HG03097 (cell line): ENCODE results near the gene SGTB.
"Not testable (repeated sequence)": the region's sequence is repeated elsewhere in the genome, so short reads cannot be mapped to it uniquely, and the experiment has no call there.

Experiments used
- ATAC-seq: cut with Tn5 transposase; IDR thresholded peaks from one replicate; pipeline ENCODE4 v1.9.1; 2021; ENCODE audit not compliant: unreplicated experiment, low FRiP score

Gene SGTB

DNA sequence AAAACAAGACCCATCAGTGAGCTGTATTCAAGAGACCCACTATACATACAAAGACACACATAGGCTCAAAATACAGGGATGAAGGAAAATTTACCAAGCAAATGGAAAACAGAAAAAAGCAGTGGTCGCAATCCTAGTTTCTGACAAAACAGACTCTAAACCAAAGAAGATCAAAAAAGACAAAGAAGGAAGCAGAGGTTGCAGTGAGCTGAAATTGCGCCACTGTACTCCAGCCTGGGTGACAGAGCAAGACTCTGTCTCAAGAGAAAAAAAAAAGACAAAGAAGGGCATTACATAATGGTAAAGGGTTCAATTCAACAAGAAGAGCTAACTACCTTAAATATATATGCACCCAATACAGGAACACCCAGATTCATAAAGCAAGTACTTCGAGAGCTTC, 45.9 kb downstream of the SGTB start:
- ATAC-seq = not testable (repeated sequence)

DNA sequence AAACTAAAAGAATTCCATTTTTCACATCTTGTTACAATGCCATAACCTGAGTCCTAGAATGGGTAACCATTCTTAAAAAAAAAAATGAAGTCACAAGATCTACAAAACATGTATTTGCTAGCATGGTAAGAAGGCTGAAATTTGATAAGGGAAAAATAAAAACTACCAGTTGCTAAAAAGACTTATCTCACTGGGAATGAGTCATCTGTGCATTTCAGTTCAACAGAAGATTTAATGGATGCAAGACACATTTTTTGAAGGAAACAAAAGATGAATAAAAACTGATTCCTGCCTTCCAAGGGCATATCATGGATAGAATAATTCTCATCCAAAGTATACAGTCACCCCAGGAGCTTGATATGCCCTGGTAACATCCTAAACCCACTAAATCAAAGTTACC, 47.2 kb downstream of the SGTB start:
- ATAC-seq = no peak

DNA sequence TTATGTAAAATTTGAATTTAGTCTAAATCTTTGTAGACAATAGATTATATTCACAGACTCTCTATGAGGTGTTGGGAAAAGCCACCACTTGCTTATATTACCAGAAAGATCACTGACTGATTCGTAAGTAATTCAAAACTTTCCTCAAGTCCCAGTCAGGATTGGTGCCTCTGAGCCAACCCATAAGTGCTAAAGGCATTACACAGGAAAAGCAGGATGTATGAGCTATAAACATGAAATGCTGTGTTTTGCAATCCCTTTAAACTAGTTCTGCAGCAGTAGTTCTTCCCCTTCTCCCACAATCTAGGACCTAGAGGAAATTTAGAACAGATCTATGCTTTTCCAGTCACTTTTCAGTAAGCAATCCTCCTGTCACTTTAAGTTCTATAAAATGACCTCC, 49.1 kb downstream of the SGTB start:
- no peak for ATAC-seq

DNA sequence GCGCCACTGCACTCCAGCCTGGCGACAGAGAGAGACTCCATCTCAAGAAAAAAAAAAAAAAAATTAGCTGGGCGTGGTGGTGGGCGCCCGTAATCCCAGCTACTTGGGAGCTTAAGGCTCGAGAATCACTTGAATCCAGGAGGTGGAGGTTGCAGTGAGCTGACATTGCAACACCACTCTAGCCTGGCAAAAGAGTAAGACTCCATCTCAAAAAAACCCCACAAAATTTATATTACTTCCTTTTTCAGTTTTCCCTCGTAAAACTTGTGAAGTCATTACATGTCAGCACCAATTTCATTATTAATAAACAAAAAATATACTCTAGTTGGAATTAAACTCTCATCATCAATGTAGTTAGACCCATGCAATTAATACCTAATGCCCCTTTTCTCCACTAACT, 53.2 kb downstream of the SGTB start:
- no peak for ATAC-seq

DNA sequence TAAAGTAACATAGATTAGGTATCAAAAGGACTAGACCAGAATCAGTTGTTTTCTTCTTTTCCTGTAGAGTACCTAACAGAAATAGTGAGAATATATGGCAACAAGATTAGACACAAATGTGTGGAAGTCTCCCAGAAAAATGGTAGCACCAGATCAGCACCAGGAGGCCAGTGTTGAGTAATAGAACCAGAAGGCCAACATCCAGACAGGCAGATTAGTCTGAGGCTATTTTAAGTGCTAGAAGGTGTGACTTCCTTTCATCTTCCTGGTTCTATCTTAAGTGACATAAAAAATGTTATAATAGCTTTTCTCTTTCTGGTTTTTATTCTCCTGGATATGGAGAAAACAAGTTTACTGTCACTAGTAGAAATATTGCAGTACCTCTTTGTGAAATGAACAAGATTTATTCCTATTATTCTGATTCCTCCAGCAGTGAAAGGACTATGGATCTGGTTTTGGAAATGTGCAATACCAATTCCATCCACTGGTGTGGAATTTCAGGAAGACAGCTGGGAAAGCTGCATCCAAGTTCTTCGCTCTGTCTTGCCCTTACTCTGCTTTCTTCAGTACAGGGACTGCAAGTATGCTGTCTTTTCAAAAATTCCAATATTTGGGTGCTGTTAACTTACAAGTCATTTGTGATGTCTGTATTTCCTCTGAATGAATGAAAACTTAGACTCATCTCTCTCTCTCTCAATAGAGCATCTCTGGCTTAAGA, 57.9 kb downstream of the SGTB start:
- ATAC-seq = no peak

DNA sequence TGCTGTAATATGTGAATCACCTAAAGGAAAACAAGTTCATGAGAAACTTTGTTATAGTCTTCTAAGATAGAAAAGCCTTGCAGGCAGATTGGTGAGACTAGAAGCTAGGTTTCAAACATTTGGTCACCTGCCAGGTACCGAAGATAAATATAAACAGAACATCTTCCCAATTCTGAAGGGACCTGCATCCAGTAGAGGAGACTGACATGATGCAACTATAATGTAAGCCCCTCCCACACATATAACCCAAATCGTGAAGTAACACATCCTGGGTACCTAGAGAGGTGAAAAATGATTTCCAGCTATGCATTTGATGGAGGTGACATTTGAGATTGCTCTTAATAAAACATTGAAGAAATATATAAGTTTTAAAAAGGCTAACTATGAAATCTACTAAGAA, 67.2 kb downstream of the SGTB start:
- ATAC-seq = no peak

DNA sequence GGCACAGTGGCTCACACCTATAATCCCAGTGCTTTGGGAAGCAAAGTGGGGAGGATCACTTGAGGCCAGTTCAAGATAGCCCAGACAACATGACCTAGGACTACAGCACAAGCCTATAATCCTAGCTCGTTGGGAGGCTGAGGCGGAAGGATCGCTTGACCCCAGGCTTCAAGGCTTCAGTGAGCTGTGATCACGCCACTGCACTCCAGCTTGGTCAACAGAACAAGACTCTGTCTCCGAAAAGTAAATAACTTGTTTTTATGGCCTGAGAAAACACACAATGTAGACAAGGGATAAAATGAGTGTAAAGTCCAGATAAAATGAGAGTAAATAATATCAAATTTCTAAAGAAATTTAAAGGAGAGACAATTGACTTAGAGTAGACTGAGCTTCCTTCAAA, 70.8 kb downstream of the SGTB start:
- ATAC-seq = no peak

DNA sequence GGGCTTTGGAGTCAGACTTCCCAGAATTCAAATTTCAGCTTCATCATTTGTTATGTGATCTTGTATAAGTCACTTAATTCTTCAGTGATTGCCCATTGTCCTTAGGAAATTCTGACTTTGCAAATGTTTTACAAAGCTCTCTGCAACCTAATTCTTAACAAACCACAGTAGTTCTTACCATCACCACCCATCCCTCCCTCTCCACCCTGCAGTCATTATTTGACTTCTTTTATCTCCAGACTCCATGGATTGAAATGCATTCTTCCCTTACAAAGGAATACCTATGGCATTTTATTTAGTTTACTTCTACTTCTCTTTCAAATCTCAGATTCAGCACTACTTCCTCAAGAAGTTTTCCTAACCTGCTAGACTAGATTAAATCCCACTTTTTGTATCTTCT, 74.0 kb downstream of the SGTB start:
- ATAC-seq = no peak

DNA sequence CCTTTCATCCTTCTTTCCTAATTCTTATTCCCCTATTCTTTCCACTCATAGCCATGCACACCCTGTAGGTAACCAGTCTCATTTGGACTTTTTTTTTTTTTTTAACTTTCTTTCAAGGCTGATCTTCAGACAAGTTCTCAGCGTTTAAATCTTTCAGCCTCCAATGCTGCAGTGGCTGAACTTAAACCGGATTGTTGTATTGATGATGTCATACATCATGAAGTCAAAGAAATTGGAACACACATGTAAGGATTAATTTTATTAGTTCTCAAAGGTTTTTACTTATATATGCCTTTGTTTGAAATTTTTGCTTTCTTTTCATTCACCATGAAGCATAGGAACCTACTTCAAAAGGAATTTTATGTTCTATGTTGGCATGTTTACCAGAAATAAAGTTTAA, 75.0 kb downstream of the SGTB start:
- ATAC-seq = no peak

DNA sequence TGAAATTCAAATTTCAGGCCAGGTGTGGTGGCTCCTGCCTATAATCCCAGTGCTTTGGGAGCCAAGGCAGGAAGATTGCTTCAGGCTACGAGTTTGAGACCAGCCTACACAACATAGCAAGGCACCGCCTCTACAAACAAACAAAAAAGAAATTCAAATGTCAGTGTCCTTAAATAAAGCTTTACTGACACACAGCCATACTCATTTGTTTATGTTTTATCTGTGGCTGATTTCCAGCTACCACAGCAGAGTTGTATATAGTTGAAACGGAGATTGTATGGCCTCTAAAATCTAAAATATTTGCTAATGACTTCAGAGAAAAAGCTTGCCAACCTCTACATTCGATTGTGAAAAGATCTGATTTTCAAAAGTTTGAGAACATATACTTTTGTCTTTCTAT, 81.7 kb downstream of the SGTB start:
- no peak for ATAC-seq

DNA sequence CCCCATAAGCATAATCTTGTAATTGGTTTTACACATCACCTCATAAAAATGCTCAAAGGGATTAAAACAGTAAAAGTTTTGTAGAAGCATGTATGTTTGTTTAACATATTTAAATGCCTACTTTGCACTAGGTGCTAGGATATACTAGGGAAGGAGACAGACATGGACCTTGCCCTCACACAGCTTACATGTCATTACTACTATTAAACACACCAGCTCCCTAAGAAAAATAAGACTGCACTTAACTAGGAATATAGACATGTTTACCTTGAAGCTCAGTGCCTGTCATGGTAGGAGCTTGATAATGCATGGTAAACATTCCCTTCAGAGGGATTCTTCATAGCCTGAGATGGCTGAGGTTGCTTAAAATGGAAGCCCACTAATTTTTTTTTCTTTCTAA, 90.9 kb downstream of the SGTB start:
- no peak for ATAC-seq

DNA sequence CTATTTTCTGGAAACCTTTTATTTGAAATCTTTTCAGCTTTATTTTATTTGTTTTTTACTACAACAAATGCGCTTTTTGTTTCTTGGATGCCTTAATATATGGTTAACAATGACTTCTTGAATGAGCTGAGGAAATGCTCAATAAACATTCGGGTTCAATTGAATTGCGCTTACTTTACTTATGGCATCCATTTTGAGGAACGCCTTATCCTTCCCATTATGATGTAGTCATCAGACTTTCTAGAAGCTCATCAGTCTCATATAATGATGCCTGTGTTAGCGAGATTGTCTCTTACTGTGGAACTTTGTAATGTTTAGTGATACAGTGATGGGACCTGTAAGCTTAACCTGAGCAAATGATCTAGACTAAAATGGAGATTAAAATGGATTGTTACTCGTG, 96.2 kb downstream of the SGTB start:
- ATAC-seq = no peak

DNA sequence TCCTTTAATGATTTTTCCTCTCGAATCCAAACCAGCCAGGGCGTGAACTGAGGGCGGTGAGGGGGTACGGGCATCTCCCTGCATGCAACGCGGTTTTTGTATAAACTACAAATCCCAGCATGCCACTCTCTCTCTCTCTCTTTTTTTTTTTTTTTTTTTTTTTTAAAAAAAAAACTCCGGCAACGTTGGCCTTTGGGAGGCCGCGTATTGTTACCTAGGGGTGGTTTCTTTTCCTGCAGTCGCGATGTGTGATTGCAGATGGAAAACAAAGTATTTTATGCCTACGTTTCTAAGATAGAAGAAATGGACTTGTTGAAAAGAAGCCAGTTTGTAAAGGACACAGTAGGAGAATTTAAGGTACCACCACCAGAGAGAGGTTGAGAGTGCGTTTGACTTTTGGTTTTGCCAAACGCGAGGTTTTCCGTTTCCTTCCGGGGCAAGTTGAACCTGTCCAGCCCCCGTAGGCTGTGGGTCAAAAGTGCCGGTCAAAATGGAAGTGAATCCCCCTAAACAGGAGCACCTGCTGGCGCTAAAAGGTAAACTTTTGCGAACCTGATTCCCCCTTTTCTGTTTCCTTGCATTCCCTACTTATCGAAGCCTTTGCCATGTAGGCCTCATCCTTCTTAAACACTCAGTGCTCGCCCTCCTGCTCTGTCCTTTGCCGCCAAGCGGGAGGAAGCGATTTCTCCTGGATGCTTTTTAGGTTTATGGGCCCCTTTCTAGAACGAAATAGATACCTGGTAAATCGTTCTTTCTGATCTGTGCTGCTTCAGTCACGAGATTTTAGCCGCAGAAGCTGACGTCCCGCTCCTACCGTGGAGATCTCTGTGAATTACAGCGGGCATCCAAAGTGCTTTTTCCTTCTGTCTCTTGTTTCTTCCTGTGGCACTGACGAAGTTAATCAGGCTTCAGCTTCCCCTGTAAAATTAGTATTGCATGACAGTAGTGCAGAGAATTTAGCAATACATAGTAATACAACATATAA, 97.0 kb downstream of the SGTB start, which contains the start of the genes SHLD3 and TRAPPC13:
SHLD3 (plus strand) TSS at position 457 of the 985 bp plus-strand sequence. CDS start 4,561 bp downstream, outside the sequence.
TRAPPC13 (plus strand) TSS at position 457 of the 985 bp plus-strand sequence; CDS start at position 491, 34 bp downstream.
- ATAC-seq = peak; percentile 66

DNA sequence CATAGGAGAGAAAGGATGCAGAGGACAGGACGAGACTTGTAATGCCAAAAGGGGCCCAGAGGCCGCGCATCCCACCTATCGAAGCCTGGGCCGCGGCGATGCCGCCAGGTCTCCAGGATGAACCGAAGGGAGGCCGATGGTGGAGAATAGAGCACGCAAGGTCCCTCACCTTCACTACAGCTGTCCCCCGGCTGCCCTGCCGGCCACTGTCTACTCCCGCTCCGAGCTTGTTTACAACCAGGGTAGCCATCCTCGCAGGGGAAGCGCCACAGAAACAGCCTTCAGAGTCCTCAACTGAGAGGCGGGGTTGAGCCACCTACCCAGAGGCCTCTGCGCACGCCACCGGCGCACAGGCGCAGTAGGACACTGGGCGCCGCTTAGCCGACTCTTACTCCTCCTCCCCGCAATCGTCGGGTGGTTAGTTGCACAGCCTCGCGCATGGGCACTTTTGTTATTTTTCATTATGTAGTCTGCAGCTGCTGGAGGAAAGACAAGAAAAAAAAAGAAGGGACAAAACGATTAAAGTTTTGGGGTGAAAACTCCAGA, 97.8 kb downstream of the SGTB start, which contains the start of gene TRIM23:
TRIM23 (minus strand) TSS at position 309 of the 546 bp plus-strand sequence; CDS start at position 250, 59 bp downstream.
- ATAC-seq = peak; percentile 90

DNA sequence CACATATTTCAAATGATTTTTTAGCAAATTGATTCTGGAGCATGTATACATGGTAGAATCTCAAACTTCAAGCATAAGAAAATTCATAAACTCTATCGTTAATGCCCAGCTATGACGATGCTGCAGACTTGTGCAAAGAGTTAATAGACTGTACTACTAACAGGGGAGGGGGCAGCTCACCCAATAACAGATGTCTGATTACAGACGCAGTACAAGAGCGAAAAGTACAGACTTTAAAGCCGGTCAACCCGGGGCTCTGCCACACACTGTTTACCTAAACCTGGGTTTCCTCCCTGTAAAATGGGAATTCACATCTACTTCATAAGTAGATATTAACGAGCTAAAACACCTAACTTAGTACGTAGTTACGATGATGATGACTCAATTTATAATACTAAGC, 98.4 kb downstream of the SGTB start:
- no peak for ATAC-seq

DNA sequence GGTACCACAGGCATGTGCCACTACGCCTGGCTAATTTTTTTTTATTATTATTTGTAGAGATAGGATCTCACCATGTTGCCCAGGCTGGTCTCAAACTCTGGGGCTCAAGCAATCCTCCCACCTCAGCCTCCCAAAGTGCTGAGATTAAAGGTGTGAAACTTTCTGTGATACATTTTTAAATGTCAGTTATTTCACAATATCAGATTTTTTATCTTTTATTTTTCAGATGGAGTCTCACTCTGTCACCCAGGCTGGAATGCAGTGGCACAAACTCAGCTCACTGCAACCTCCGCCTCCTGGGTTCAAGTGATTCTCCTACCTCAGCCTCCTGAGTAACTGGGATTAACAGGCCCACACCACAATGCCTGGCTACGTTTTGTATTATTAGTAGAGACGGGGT, 99.9 kb downstream of the SGTB start:
- not testable (repeated sequence) for ATAC-seq

DNA sequence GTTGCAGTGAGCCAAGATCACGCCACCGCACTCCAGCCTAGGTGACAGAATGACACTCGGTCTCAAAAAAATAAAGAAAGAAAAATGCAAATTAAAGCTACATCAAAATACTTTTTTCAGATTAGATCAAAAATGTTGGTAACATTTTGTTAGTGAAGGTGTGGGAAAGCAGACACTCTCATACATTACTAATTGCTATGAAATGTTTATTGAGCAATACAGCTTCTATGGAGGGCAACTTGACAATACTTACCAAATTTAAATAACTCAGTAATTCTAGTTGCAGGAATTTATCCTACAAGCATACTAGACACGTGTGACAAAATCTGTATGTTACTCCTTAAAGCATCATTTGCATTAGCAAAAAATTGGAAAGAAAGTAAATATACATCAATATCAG, 101.9 kb downstream of the SGTB start:
- no peak for ATAC-seq
